HG03469 (cell line): ENCODE data around the gene RELN.

Source experiments
- ATAC-seq: cut with Tn5 transposase; IDR thresholded peaks from one replicate; pipeline ENCODE4 v1.9.1; 2021; ENCODE audit warnings: mild to moderate bottlenecking, moderate library complexity, moderate number of reproducible peaks; ENCODE audit not compliant: unreplicated experiment

The RELN gene

GRCh38 chr7:103439661-103440060, 549.8 kb downstream of the RELN start:
- ATAC-seq, result no peak

- no peak for ATAC-seq
Observed at GRCh38 chr7:103437623-103438022, 551.8 kb downstream of the RELN start.

- ATAC-seq, result no peak
Observed at GRCh38 chr7:103432712-103433111, 556.7 kb downstream of the RELN start.

- ATAC-seq, result no peak
Observed at GRCh38 chr7:103425177-103425576, 564.3 kb downstream of the RELN start.

- ATAC-seq, result no peak
Observed at GRCh38 chr7:103423467-103424179, 565.8 kb downstream of the RELN start.
